A172 (cell line): ENCODE results near the gene CLIP4. TPM values are rescaled to one million over a fixed set of nuclear protein-coding genes. Genes with fewer than 3 reads are reported as not detected.

ENCODE experiments used
- DNase-seq: peaks from one replicate; pipeline ENCODE4 v3.0.0-alpha.2; 2015; ENCODE audit warnings: low spot score
- total RNA-seq: library from RNA; depleted of rRNA; stranded (reverse); fragments of >200 nt; shearing (Covaris generic); gene quantifications from 2 replicates; pipeline ENCODE4 v1.2.3, GENCODE V29; 2014

CLIP4 gene
- total RNA-seq, 1 experiment from 2014 or later: 26.9 TPM

GRCh38 chr2:29218550-29219125 lies 103.4 kb downstream of the CLIP4 start:
- no peak for DNase-seq

- no peak for DNase-seq
Measured at GRCh38 chr2:29219374-29219773, 104.2 kb downstream of the CLIP4 start.

GRCh38 chr2:29220506-29221270 lies 105.5 kb downstream of the CLIP4 start:
- no peak for DNase-seq

- no peak for DNase-seq
Measured at GRCh38 chr2:29222381-29223179, 107.4 kb downstream of the CLIP4 start.

GRCh38 chr2:29223257-29223656 lies 108.0 kb downstream of the CLIP4 start:
- no peak for DNase-seq

GRCh38 chr2:29223851-29224692 lies 108.9 kb downstream of the CLIP4 start:
- DNase-seq: peak; percentile 95

GRCh38 chr2:29224693-29225551 lies 109.7 kb downstream of the CLIP4 start:
- no peak for DNase-seq

GRCh38 chr2:29225814-29226213 lies 110.6 kb downstream of the CLIP4 start:
- DNase-seq: no peak

- no peak for DNase-seq
Measured at GRCh38 chr2:29226375-29226774, 111.2 kb downstream of the CLIP4 start.

- no peak for DNase-seq
Measured at GRCh38 chr2:29226808-29227207, 111.6 kb downstream of the CLIP4 start.

- DNase-seq: peak; percentile 78
Measured at GRCh38 chr2:29227935-29228675, 112.9 kb downstream of the CLIP4 start.

GRCh38 chr2:29228947-29229346 lies 113.7 kb downstream of the CLIP4 start:
- DNase-seq: no peak

GRCh38 chr2:29229640-29230039 lies 114.4 kb downstream of the CLIP4 start:
- no peak for DNase-seq

- DNase-seq: no peak
Measured at GRCh38 chr2:29232041-29232440, 116.8 kb downstream of the CLIP4 start.

GRCh38 chr2:29233428-29233827 lies 118.2 kb downstream of the CLIP4 start:
- no peak for DNase-seq

- DNase-seq: no peak
Measured at GRCh38 chr2:29235411-29235810, 120.2 kb downstream of the CLIP4 start.

- no peak for DNase-seq
Measured at GRCh38 chr2:29236074-29236473, 120.9 kb downstream of the CLIP4 start.

GRCh38 chr2:29238497-29238896 lies 123.3 kb downstream of the CLIP4 start:
- DNase-seq: peak; percentile 54
